ENCODE results near the gene AP3B2. TPM values are rescaled to one million over a fixed set of nuclear protein-coding genes. Genes with fewer than 3 reads are reported as not detected.
A peak's percentile ranks its signal among the peaks of the same experiment; 100 is the strongest.

AP3B2 gene
- total and polyA plus RNA-seq, 2 of the 4 experiments (the other 2 are of a cell fraction): 0.14 TPM; not detected in 1

DNA sequence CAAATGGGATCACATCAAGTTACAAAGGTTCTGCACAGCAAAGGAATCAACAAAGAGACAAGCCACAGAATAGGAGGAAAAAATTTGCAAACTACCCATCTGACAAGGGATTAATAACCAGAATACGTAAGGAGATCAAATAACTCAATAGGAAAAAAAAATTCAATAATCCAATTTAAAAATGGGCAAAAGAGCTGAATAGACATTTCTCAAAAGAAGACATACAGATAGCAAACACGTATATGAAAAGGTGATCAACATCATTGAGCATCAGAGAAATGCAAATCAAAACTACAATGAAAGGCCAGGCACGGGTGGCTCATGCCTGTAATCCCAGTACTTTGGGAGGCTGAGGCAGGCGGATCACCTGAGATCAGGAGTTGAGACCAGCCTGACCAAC, 39.0 kb downstream of the AP3B2 start:
- in situ Hi-C loops (cut with MboI; ENCODE audit: low sequenced_read_pairs): no loop called here
- H3K27me3 ChIP-seq (ENCODE audit: control insufficient read depth, insufficient read depth, low read length): no peaks in the 10 kb centered on the region
- H3K56ac ChIP-seq (ENCODE audit: extremely low read depth, insufficient read depth, low read length): no peak overlapping the region
- no peak overlapping the region for H3K23ac ChIP-seq (ENCODE audit: low read depth, low read length)
- dilution Hi-C loops (cut with HindIII; ENCODE audit: low sequenced_read_pairs, unreplicated experiment): no loop called here
- no peak overlapping the region for H3K4me3 ChIP-seq (ENCODE audit: insufficient read depth, low read depth, low read length)
- no peak overlapping the region for H2BK15ac ChIP-seq (ENCODE audit: low read depth, low read length)
- no peak overlapping the region for H4K8ac ChIP-seq (ENCODE audit: low read depth in 2 of 2, low read length in 2 of 2)
- H2AK5ac ChIP-seq (ENCODE audit: low read depth, low read length): no peak overlapping the region
- ATAC-seq (ENCODE audit: low read depth): no peak
- H2BK5ac ChIP-seq (ENCODE audit: low read depth, low read length, poor library complexity, severe bottlenecking): no peak overlapping the region
- no TSS peak for BruUV-seq (replicated peaks)
- H3K4me1 ChIP-seq (ENCODE audit: control insufficient read depth, insufficient read depth, low read length): no peaks in the 10 kb centered on the region
- H3K27ac ChIP-seq (ENCODE audit: insufficient read depth, low read length): no peak overlapping the region
- intact Hi-C loops (cut with micrococcal nuclease): no loop called here
- H3K4me2 ChIP-seq (ENCODE audit: low read depth, low read length): no peak overlapping the region
- H2AK9ac ChIP-seq (replicated peaks; ENCODE audit: low read depth, low read length, poor library complexity): no peak overlapping the region
- H3K9me1 ChIP-seq (ENCODE audit: insufficient read depth, low read length): no peaks in the 10 kb centered on the region
- DNase-seq: no peak
- no peaks in the 10 kb centered on the region for H3K9me3 ChIP-seq (ENCODE audit: control insufficient read depth, insufficient read depth, low read length)
- H2AFZ ChIP-seq (replicated peaks; ENCODE audit: low read length, poor library complexity): no peak overlapping the region
- H4K5ac ChIP-seq (ENCODE audit: low read depth, low read length): no peak overlapping the region
- H2BK120ac ChIP-seq (ENCODE audit: low read depth, low read length): no peak overlapping the region
- no peak overlapping the region for H3K4ac ChIP-seq (ENCODE audit: low read depth, low read length)
- no peak overlapping the region for H2BK20ac ChIP-seq (ENCODE audit: low read depth, low read length)
- H3K18ac ChIP-seq (ENCODE audit: low read depth, low read length): no peak overlapping the region
- no peaks in the 10 kb centered on the region for H3K36me3 ChIP-seq (ENCODE audit: control insufficient read depth, insufficient read depth, low read length)
- no peak overlapping the region for H3K9ac ChIP-seq (ENCODE audit: low read depth, low read length)
- H3K14ac ChIP-seq (replicated peaks; ENCODE audit: low read depth, low read length): no peak overlapping the region
- no peak overlapping the region for H4K91ac ChIP-seq (ENCODE audit: insufficient read depth, low read depth, low read length)
- 63% methylated on average over 2 of the region's 4 CpGs; no CpG with 5 or more reads in 1 of the 2 experiments for WGBS, 2 experiments (ENCODE audit: extremely low coverage in 2 of 2, insufficient read length in 1 of 2)
- TF ChIP-seq CTCF (conservative IDR thresholded peaks at IDR 0.05; ENCODE audit: low read depth, low read length) (no peak), MAFK (IDR thresholded peaks at IDR 0.05; ENCODE audit: low read depth, low read length) (peak; percentile 53; the same call in 1 of the 2 replicates)
- no peaks in the 10 kb centered on the region; the same call in 1 of the 2 replicates for H4K20me1 ChIP-seq (ENCODE audit: insufficient read depth, low read length)
- ChIA-PET CTCF (no interaction called here), POLR2A (ENCODE audit: unreplicated experiment) (no interaction called here)
- no peaks in the 10 kb centered on the region for H3K79me1 ChIP-seq (ENCODE audit: low read depth in 1 of 2, low read length in 2 of 2)

All from IMR-90 (cell line).